AG04449 (cell line): ENCODE measurements around the gene NOL4L.
"Not testable (repeated sequence)": the region's sequence is repeated elsewhere in the genome, so short reads cannot be mapped to it uniquely, and the experiment has no call there.

ENCODE experiments used
- CTCF ChIA-PET: fragments of 350-600 bp; formaldehyde crosslinking; extraction: SDS; loops from one replicate; lab custom pipeline; 2021; ENCODE audit warnings: antibody characterized with exemption; lab: Yijun Ruan, JAX
- POLR2A ChIA-PET: fragments of 400-600, 350-600 bp; formaldehyde crosslinking; extraction: SDS; loops from one replicate; lab custom pipeline; 2020; ENCODE audit warnings: antibody characterized with exemption, inconsistent platforms; lab: Yijun Ruan, JAX
- DNase-seq: peaks from one replicate; pipeline ENCODE4 v3.0.0-alpha.2; 2010; ENCODE audit warnings: low read depth, low spot score
- H3K4me3 ChIP-seq: 2 replicates; pipeline ENCODE4 v1.5.1; 2011; ENCODE audit warnings: low read depth, mild to moderate bottlenecking, control low read depth, low read length
- CTCF ChIP-seq: IDR thresholded peaks from one replicate; pipeline ENCODE4 v1.5.1; 2011; ENCODE audit warnings: mild to moderate bottlenecking, moderate library complexity, low read length, control low read depth, inconsistent platforms; ENCODE audit not compliant: insufficient read depth; ENCODE audit errors: missing control alignments

The NOL4L gene

GRCh38 chr20:32411955-32412706, 173.0 kb downstream of the NOL4L start:
- CTCF ChIA-PET = no interaction called here
- DNase-seq = no peak
- no peak for TF ChIP-seq CTCF
- POLR2A ChIA-PET = no interaction called here
- H3K4me3 ChIP-seq = no peak overlapping the region

- POLR2A ChIA-PET, H3K4me3 ChIP-seq, CTCF ChIA-PET, DNase-seq: not testable (repeated sequence)
Measured at GRCh38 chr20:32407131-32407750, 177.9 kb downstream of the NOL4L start.

DNA sequence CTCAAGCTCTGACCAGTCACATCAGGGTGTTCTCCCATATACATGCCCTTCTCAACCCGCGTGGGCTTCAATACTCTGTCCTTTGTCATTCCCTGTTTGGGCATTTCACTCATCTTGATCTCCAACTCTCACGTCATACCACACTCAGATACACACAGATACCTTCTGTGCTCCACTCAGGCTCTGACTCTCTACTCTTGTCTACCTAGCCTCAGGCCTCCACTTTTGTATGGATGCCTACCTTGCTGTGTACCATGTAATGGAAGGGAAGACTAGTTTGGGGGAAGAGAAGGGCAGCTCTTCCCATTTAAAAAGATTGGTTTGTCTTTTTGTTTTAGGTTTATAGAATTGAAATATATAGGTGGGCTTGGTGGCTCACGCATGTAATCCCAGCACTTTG, 178.4 kb downstream of the NOL4L start:
- ChIA-PET POLR2A (no interaction called here), CTCF (no interaction called here)

DNA sequence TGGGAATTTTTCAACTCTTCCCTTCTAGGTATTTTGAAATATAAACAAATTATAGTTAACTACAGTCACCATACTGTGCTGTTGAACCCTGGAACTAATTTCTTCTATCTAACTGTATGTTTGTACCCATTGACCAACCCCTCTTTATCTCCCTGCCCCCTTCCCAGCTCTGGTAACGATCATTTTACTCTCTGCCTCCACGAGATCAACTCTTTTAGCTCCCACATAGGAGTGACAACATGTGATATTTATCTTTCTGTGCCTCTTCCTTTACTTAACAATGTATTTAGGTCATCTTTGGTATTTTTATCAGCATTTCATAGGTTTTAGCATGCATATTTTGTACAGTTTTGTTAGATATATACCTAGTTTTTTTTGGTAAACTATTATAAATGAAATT, 181.1 kb downstream of the NOL4L start:
- no peak for TF ChIP-seq CTCF
- CTCF ChIA-PET = interaction anchor here (1.3 kb wide), 1 partner anchor 19 kb away, joined by 4 read pairs; no protein-coding TSS in a partner anchor
- no peak overlapping the region for H3K4me3 ChIP-seq
- POLR2A ChIA-PET = no interaction called here
- DNase-seq = no peak

More for the DNA sequence above, 178.4 kb downstream of the NOL4L start:
- H3K4me3 ChIP-seq = no peak overlapping the region
- DNase-seq = no peak
- TF ChIP-seq CTCF = no peak

GRCh38 chr20:32400476-32400875, 184.7 kb downstream of the NOL4L start:
- ChIA-PET CTCF (interaction anchor here (1.0 to 1.4 kb wide), 2 partner anchors 17 to 56 kb away, joined by 3 to 4 read pairs; no protein-coding TSS in a partner anchor), POLR2A (no interaction called here)
- no peak for DNase-seq
- TF ChIP-seq CTCF = no peak
- H3K4me3 ChIP-seq = no peak overlapping the region

DNA sequence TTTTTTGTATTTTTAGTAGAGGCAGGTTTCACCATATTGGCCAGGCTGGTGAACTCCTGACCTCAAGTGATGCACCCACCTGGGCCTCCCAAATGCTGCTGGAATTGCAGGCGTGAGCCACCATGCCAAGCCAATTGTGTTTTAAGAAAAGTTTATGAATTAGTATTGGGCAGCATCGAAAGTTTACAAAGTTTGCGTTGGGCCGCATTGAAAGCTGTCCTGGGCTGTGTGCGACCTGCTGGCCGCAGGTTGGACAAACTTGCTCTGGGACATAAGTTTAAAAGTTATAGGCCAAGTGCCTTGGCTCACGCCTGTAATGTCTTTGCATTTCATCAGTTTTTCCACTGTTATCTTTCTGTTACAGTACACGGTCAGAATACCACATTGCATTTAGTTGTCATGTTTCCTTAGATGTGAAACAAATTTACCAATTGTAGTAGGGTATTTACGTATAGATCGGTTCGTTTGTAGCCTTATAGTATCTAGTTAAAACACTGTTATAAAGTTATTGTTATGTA, 187.5 kb downstream of the NOL4L start:
- CTCF ChIA-PET = no interaction called here
- POLR2A ChIA-PET = no interaction called here
- DNase-seq = no peak
- H3K4me3 ChIP-seq = no peak overlapping the region
- TF ChIP-seq CTCF = no peak
